Trophoblast cell (in vitro differentiated cells and primary cell): ENCODE data around the gene RGS3.

Experiments used
- DNase-seq, 2 donors: peaks; one replicate each; pipeline ENCODE4 v3.0.0-alpha.2; 2016
- H2AFZ ChIP-seq: 2 replicates; pipeline ENCODE4 v1.6.1; 2013; ENCODE audit warnings: low read length, moderate library complexity, mild to moderate bottlenecking; ENCODE audit not compliant: insufficient read depth, poor library complexity
- H2AK5ac ChIP-seq: 2 replicates; pipeline ENCODE4 v1.6.1; 2013; ENCODE audit warnings: mild to moderate bottlenecking, low read length
- H2BK120ac ChIP-seq: 2 replicates; pipeline ENCODE4 v1.6.1; 2013; ENCODE audit warnings: low read length, mild to moderate bottlenecking, moderate library complexity; ENCODE audit not compliant: insufficient read depth, poor library complexity
- H2BK12ac ChIP-seq: 2 replicates; pipeline ENCODE4 v1.6.1; 2013; ENCODE audit warnings: mild to moderate bottlenecking, low read length, moderate library complexity
- H2BK5ac ChIP-seq: 2 replicates; pipeline ENCODE4 v1.6.1; 2013; ENCODE audit warnings: low read length, low read depth, moderate library complexity, mild to moderate bottlenecking; ENCODE audit not compliant: poor library complexity
- H3K14ac ChIP-seq: 2 replicates; pipeline ENCODE4 v1.6.1; 2013; ENCODE audit warnings: mild to moderate bottlenecking, low read length
- H3K18ac ChIP-seq: 2 replicates; pipeline ENCODE4 v1.6.1; 2013; ENCODE audit warnings: mild to moderate bottlenecking, low read length
- H3K23ac ChIP-seq: 2 replicates; pipeline ENCODE4 v1.6.1; 2013; ENCODE audit warnings: low read length
- H3K27ac ChIP-seq: 2 replicates; pipeline ENCODE4 v1.5.1; 2013; ENCODE audit warnings: low read depth, mild to moderate bottlenecking, inconsistent platforms, low read length, moderate library complexity
- H3K27me3 ChIP-seq: 2 replicates; pipeline ENCODE4 v1.6.1; 2013; ENCODE audit warnings: inconsistent platforms, mild to moderate bottlenecking, low read length, moderate library complexity; ENCODE audit not compliant: insufficient read depth
- H3K36me3 ChIP-seq, 2 experiments: 1 replicate in 1 of 2; 2 replicates in 1 of 2; pipeline ENCODE4 v1.6.1; 2013; ENCODE audit warnings: low read length in 2 of 2, mild to moderate bottlenecking in 2 of 2, moderate library complexity in 1 of 2; ENCODE audit not compliant: insufficient read depth in 2 of 2, control insufficient read depth in 1 of 2
- H3K4ac ChIP-seq: 2 replicates; pipeline ENCODE4 v1.6.1; 2013; ENCODE audit warnings: low read depth, mild to moderate bottlenecking, low read length, moderate library complexity
- H3K4me1 ChIP-seq, 2 experiments: 1 replicate in 1 of 2; 2 replicates in 1 of 2; pipeline ENCODE4 v1.6.1; 2013; ENCODE audit warnings: low read length in 2 of 2, mild to moderate bottlenecking in 2 of 2, moderate library complexity in 1 of 2; ENCODE audit not compliant: insufficient read depth in 2 of 2, control insufficient read depth in 1 of 2
- H3K4me2 ChIP-seq: 2 replicates; pipeline ENCODE4 v1.6.1; 2013; ENCODE audit warnings: inconsistent platforms, mild to moderate bottlenecking, low read length, moderate library complexity
- H3K4me3 ChIP-seq: 2 replicates; pipeline ENCODE4 v1.5.1; 2013; ENCODE audit warnings: mild to moderate bottlenecking, low read depth, low read length, inconsistent platforms
- H3K79me1 ChIP-seq: one replicate; pipeline ENCODE4 v1.6.1; 2013; ENCODE audit warnings: low read length
- H3K79me2 ChIP-seq: 2 replicates; pipeline ENCODE4 v1.6.1; 2013; ENCODE audit warnings: low read length, mild to moderate bottlenecking; ENCODE audit not compliant: control insufficient read depth, insufficient read depth, poor library complexity
- H3K9ac ChIP-seq: 2 replicates; pipeline ENCODE4 v1.6.1; 2013; ENCODE audit warnings: mild to moderate bottlenecking, low read length
- H3K9me3 ChIP-seq: 2 replicates; pipeline ENCODE4 v1.6.1; 2013; ENCODE audit warnings: low read depth, mild to moderate bottlenecking, control low read depth, inconsistent platforms, low read length; ENCODE audit not compliant: insufficient read depth
- H4K12ac ChIP-seq: 2 replicates; pipeline ENCODE4 v1.6.1; 2013; ENCODE audit warnings: low read depth, mild to moderate bottlenecking, low read length, moderate library complexity
- H4K8ac ChIP-seq: 2 replicates; pipeline ENCODE4 v1.6.1; 2013; ENCODE audit warnings: low read depth, mild to moderate bottlenecking, low read length, moderate library complexity
- H4K91ac ChIP-seq: one replicate; pipeline ENCODE4 v1.6.1; 2013; ENCODE audit warnings: low read depth, mild to moderate bottlenecking, low read length, moderate library complexity
- WGBS: extraction: QIAGEN DNeasy Blood & Tissue Kit; methylation state at CpG from one replicate; pipeline ENCODE4 v1.1.7; 2013; ENCODE audit warnings: missing lambda C conversion rate; ENCODE audit not compliant: insufficient read length, insufficient coverage; ENCODE audit errors: extremely low coverage; 5-methylcytosine and 5-hydroxymethylcytosine counted together

RGS3 gene

DNA sequence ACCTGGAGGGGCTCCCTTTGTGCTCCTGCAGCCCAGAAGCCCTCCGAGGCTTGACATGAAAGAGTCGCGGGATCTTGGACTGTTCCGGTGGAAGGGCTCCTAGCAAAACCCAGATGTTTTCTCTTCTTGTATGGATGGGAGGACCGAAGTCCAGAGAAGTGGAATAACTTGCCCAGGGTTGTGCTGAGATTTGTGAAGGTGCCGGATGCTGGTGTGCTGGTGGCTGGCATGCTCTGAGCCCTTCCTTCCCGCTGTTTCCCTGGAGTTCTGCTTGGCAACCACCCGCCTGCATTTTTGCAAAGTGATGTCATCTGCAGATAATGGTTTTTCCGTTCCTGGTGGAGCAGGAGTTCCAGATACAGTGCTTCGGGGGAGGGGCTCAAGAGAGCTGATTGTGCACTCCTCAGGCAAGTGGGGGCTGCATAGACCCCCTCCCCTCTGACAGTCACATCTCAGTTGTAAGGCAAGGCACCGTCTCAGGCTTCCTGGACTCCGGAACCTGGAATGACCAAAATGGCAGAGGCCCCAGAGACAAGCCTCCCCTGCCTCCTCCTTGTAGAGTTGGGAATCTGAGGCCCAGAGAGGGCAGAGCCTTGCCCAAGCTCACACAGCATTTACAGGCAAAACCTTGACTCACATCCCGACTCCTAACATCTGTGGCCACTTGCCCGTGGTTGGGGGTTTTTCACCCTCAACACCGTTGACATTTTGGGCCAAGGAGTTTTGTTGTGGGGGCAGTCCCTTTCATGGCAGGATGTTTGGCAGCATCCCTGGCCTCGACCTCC is 157.0 kb downstream of the RGS3 start:
- peak overlapping the region; percentile 44 for H3K4me2 ChIP-seq
- no CpG with 5 or more reads among the region's 16 CpGs for WGBS
- no peak overlapping the region for H3K4me3 ChIP-seq
- peak overlapping the region; percentile 97 for H2BK120ac ChIP-seq
- H3K23ac ChIP-seq = no peak overlapping the region
- peak overlapping the region; percentile 65 for H2AFZ ChIP-seq
- H2BK5ac ChIP-seq = peak overlapping the region; percentile 95
- H3K36me3 ChIP-seq = no peaks in the 10 kb centered on the region
- H2BK12ac ChIP-seq = peak overlapping the region; percentile 95
- peak; percentile 90 to 95 for DNase-seq
- peak overlapping the region; percentile 82 for H2AK5ac ChIP-seq
- H3K18ac ChIP-seq = peak overlapping the region; percentile 92
- no peak overlapping the region for H3K9ac ChIP-seq
- H4K12ac ChIP-seq = peak overlapping the region; percentile 45
- peak overlapping the region; percentile 98 for H4K91ac ChIP-seq
- H3K4me1 ChIP-seq = peaks cover 36 to 42% of the 10 kb centered on the region in 2 experiments
- H3K4ac ChIP-seq = peak overlapping the region; percentile 72
- H3K14ac ChIP-seq = peak overlapping the region; percentile 92
- H3K79me2 ChIP-seq = peaks cover 6% of the 10 kb centered on the region
- H4K8ac ChIP-seq = peak overlapping the region; percentile 71
- H3K79me1 ChIP-seq = peaks cover 36% of the 10 kb centered on the region
- peak overlapping the region; percentile 97 for H3K27ac ChIP-seq
- H3K9me3 ChIP-seq = no peaks in the 10 kb centered on the region
- no peaks in the 10 kb centered on the region for H3K27me3 ChIP-seq

DNA sequence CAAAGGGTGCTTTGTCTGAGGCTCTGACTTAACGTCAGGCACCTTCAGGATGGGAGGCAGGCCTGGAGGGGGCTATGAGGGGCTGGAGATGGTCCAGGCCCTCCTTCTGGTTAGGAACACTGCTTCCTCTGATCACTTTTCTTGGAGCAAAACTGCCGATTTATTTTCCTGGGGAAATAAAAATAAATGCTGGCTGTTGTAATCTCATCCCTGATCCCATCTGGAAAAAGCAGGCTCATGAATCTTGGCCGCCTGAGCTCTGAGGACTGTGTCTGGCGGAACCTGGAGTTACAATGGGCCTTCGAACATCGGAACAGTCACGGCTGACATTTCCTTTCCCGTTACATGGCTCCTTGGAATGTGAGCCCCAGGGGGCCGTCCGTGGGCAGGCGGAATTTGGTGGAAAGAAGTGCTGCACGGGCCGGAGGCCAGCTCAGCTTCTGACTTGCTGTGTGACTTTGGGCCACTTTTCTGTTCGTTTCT is 157.8 kb downstream of the RGS3 start:
- Histone ChIP-seq H3K79me1 (peaks cover 34% of the 10 kb centered on the region), H3K9me3 (no peaks in the 10 kb centered on the region), H4K91ac (peak overlapping the region; percentile 98), H3K36me3 (no peaks in the 10 kb centered on the region), H3K14ac (peak overlapping the region; percentile 92), H3K4me3 (no peak overlapping the region), H3K27ac (peak overlapping the region; percentile 97), H4K12ac (peak overlapping the region; percentile 45), H2AFZ (peak overlapping the region; percentile 65), H3K18ac (peak overlapping the region; percentile 92), H3K9ac (no peak overlapping the region), H3K4me2 (peak overlapping the region; percentile 23), H2BK12ac (peak overlapping the region; percentile 78), H3K79me2 (peaks cover 6% of the 10 kb centered on the region), H3K23ac (no peak overlapping the region), H3K27me3 (no peaks in the 10 kb centered on the region), H3K4ac (peak overlapping the region; percentile 72), H4K8ac (peak overlapping the region; percentile 70), H3K4me1 (peaks cover 36 to 39% of the 10 kb centered on the region in 2 experiments), H2AK5ac (peak overlapping the region; percentile 67), H2BK120ac (peak overlapping the region; percentile 97), H2BK5ac (peak overlapping the region; percentile 95)
- peak; percentile 72 to 74 for DNase-seq
- WGBS = no CpG with 5 or more reads among the region's 14 CpGs

DNA sequence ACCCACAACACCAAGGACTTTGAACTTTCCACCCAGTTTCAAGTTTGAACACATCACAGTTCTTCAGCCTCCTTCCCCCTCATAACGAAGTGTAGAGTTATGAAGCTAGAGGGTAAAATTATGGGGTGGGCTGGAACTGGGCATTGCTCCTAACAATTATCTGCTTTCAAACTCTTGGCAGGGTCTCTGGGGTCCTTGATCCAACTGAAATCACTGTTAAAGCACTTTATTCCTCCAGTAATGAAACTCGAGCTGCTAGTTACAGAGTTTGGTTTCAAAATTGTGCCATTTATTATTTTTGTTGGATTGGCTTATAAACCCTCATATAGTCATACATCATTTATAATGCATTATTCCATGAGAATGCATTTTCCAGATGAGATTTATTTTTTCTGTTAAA is 158.5 kb downstream of the RGS3 start:
- Histone ChIP-seq H3K27me3 (no peaks in the 10 kb centered on the region), H3K79me1 (peaks cover 32% of the 10 kb centered on the region), H4K8ac (no peak overlapping the region), H3K4me2 (no peak overlapping the region), H3K9me3 (no peaks in the 10 kb centered on the region), H3K14ac (no peak overlapping the region), H2BK12ac (peak overlapping the region; percentile 67), H3K36me3 (no peaks in the 10 kb centered on the region), H3K4ac (no peak overlapping the region), H4K91ac (peak overlapping the region; percentile 50), H3K4me3 (no peak overlapping the region), H3K4me1 (peaks cover 33 to 39% of the 10 kb centered on the region in 2 experiments), H3K18ac (no peak overlapping the region), H4K12ac (no peak overlapping the region), H2AFZ (no peak overlapping the region), H3K27ac (peak overlapping the region; percentile 97), H3K9ac (no peak overlapping the region), H3K79me2 (peaks cover 6% of the 10 kb centered on the region), H2BK120ac (peak overlapping the region; percentile 52), H2AK5ac (no peak overlapping the region), H2BK5ac (peak overlapping the region; percentile 45), H3K23ac (no peak overlapping the region)
- DNase-seq = no peak
- no CpG with 5 or more reads among the region's 2 CpGs for WGBS

DNA sequence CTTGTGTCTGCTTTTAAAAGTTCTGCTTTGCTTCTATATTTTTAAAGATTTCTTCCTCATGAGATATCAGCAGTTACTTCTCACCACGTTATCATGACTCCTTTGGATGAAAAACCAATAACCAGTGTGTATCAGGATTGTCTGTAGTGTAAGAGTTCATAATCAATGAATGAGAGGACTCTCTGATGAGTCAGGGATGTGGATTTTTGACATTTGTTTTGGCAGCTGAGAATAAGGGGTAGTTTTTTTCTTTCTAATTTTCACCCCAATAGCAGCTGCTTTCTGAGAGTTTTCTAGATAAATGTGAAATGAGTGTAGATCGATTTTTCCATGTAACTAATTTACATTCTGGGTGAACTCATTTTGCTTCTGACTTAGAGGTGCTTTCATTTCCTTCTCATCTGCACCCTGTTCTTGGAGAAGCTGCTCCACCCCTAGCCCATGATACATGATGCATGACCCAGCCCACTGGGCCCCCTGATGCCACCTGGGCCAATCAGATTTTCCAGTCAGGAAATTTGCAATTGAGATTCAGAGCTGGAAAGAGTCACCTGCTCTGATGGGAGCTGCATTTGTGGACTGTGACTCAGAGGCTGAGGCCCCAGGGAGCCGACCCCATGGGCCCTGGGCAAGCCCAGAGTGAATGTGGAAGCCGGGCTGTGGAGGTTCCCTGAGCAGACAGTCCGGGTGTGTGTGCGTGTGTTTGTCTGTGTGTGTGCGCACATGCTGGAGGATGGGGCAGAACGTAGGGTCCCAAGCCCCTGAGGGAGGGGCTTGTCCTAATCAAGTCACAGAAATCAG is 159.3 kb downstream of the RGS3 start:
- H4K8ac ChIP-seq = peak overlapping the region; percentile 56
- no peaks in the 10 kb centered on the region for H3K9me3 ChIP-seq
- H2BK120ac ChIP-seq = peak overlapping the region; percentile 77
- H3K36me3 ChIP-seq = no peaks in the 10 kb centered on the region
- H2AFZ ChIP-seq = peak overlapping the region; percentile 58
- peak overlapping the region; percentile 67 for H3K14ac ChIP-seq
- H3K18ac ChIP-seq = peak overlapping the region; percentile 86
- peaks cover 6% of the 10 kb centered on the region for H3K79me2 ChIP-seq
- H3K79me1 ChIP-seq = peaks cover 28% of the 10 kb centered on the region
- DNase-seq = no peak
- no peaks in the 10 kb centered on the region for H3K27me3 ChIP-seq
- peaks cover 29 to 31% of the 10 kb centered on the region in 2 experiments for H3K4me1 ChIP-seq
- peak overlapping the region; percentile 27 for H3K4me2 ChIP-seq
- WGBS = no CpG with 5 or more reads among the region's 8 CpGs
- H2BK12ac ChIP-seq = peak overlapping the region; percentile 94
- no peak overlapping the region for H3K9ac ChIP-seq
- H2AK5ac ChIP-seq = peak overlapping the region; percentile 50
- H3K23ac ChIP-seq = no peak overlapping the region
- no peak overlapping the region for H4K12ac ChIP-seq
- peak overlapping the region; percentile 78 for H3K27ac ChIP-seq
- peak overlapping the region; percentile 90 for H4K91ac ChIP-seq
- H3K4me3 ChIP-seq = no peak overlapping the region
- peak overlapping the region; percentile 62 for H2BK5ac ChIP-seq
- H3K4ac ChIP-seq = no peak overlapping the region
